OCI-LY3 (cell line): ENCODE data around the gene HAUS1.

Source experiments
- EZH2phosphoT487 ChIP-seq: fragments of 200-600 bp; shearing (Covaris generic); IDR thresholded peaks from 2 replicates; pipeline ENCODE4 v1.6.1; 2018; ENCODE audit warnings: antibody characterized with exemption, mixed run types, low read depth
- TF ChIP-seq, protein P1 (sequence below): fragments of 200-600, 300-600 bp; sonication (generic); IDR thresholded peaks from 2 replicates; pipeline ENCODE4 v1.5.1; 2014; ENCODE audit warnings: antibody characterized with exemption, low read length, low read depth

DNA sequence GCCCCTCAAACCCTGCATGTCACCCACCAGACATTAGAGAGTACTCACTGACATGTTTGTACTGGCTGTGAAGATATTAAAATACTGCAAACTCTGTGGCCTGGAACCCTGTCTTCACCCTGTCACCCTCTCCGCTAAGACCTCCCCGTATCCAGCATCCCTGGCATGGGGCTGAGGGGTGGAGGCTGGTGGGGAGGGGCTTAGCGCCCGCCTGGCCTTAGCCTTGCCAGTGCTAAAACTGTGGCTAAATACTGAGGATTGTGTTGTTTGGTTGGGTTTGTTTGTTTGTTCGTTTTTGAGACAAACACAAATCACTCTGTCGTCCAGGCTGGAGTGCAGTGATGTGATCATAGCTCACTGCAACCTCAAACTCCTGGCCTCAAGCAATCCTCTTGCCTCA, 34.0 kb upstream of the HAUS1 start:
- TF ChIP-seq EZH2phosphoT487, result no peak
- TF ChIP-seq, protein P1, sequence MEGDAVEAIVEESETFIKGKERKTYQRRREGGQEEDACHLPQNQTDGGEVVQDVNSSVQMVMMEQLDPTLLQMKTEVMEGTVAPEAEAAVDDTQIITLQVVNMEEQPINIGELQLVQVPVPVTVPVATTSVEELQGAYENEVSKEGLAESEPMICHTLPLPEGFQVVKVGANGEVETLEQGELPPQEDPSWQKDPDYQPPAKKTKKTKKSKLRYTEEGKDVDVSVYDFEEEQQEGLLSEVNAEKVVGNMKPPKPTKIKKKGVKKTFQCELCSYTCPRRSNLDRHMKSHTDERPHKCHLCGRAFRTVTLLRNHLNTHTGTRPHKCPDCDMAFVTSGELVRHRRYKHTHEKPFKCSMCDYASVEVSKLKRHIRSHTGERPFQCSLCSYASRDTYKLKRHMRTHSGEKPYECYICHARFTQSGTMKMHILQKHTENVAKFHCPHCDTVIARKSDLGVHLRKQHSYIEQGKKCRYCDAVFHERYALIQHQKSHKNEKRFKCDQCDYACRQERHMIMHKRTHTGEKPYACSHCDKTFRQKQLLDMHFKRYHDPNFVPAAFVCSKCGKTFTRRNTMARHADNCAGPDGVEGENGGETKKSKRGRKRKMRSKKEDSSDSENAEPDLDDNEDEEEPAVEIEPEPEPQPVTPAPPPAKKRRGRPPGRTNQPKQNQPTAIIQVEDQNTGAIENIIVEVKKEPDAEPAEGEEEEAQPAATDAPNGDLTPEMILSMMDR, result no peak
